ENCODE results near the gene ZNF14.
"Not testable (repeated sequence)": the region's sequence is repeated elsewhere in the genome, so short reads cannot be mapped to it uniquely, and the experiment has no call there.

The ZNF14 gene

GRCh38 chr19:19710506-19710905 lies 22.4 kb downstream of the ZNF14 start:
- DNase-seq = no peak
- intact Hi-C loops (cut with DNase I) = no loop called here

DNA sequence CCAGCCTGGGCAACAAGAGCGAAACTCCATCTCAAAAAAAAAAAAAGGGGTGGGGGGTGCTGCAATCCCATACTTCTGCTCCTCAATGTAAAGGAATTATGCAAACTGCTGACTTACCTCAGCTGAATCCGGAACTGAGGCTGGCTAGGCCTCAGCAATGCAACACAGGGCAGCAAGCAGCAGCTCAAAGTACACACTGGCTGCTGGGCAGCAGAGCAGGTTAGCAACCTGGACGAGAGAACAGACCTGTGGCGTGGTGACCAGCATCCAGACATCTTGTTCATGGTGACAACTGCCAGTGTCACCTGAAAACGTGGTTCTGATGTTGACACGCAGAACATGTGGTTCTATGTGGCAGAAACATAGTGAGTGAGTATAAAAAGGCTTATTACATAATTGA lies 28.1 kb downstream of the ZNF14 start:
- intact Hi-C loops (cut with DNase I) = no loop called here
- no peak for DNase-seq

DNA sequence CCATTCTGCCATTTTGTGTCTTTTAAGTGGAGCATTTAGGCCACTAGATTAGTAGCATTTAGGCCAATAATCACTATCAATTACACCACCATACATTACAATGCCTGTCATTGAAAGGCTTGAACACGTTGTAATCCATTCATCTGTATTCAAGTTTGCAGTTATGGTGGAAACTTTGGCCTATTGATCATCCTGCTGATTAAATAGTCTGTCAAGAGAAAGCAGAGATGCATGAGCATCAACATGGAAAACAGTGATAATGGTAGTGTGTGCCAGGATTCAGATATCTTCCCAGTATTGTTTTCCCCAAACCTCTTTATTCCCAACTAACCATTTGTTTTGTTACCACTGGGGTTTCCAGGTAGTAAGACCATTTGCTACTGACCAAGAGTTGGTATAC lies 32.4 kb downstream of the ZNF14 start:
- DNase-seq; intact Hi-C loops (cut with DNase I): not testable (repeated sequence)

GRCh38 chr19:19697589-19697988 lies 35.3 kb downstream of the ZNF14 start:
- intact Hi-C loops (cut with DNase I) = no loop called here
- DNase-seq = no peak

- intact Hi-C loops (cut with DNase I) = no loop called here
- no peak for DNase-seq
Measured at GRCh38 chr19:19696386-19696785, 36.5 kb downstream of the ZNF14 start.

GRCh38 chr19:19691683-19692082 lies 41.2 kb downstream of the ZNF14 start:
- no peak for DNase-seq
- intact Hi-C loops (cut with DNase I) = no loop called here

- DNase-seq; intact Hi-C loops (cut with DNase I): not testable (repeated sequence)
Measured at GRCh38 chr19:19689023-19689422, 43.9 kb downstream of the ZNF14 start.

GRCh38 chr19:19687090-19687489 lies 45.8 kb downstream of the ZNF14 start:
- intact Hi-C loops (cut with DNase I) = no loop called here
- no peak for DNase-seq

GRCh38 chr19:19686580-19686979 lies 46.3 kb downstream of the ZNF14 start:
- intact Hi-C loops (cut with DNase I) = no loop called here
- no peak for DNase-seq

GRCh38 chr19:19686119-19686518 lies 46.8 kb downstream of the ZNF14 start:
- DNase-seq; intact Hi-C loops (cut with DNase I): not testable (repeated sequence)

GRCh38 chr19:19679176-19680073 lies 53.5 kb downstream of the ZNF14 start:
- intact Hi-C loops (cut with DNase I) = no loop called here
- DNase-seq = peak in 1 of 42 donors; percentile 3

DNA sequence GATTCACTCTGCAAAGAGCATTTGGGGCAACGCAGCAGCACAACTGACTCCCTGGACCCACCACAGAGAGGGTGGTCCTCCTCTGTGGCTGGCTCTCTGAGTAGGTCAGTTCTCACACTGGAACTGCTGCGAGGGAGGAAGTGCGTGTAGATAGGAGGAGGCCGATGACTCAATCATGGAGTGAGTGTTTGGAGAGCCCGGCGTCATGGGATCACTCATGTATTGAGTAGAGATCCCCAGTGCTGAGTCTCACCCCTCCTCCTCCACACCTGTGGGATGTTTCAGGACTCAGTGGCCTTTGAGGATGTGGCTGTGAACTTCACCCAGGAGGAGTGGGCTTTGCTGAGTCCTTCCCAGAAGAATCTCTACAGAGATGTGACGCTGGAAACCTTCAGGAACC lies 55.3 kb downstream of the ZNF14 start:
- intact Hi-C loops (cut with DNase I) = no loop called here
- DNase-seq = peak in 3 of 42 donors; percentile 28 to 52 (median 31)

DNA sequence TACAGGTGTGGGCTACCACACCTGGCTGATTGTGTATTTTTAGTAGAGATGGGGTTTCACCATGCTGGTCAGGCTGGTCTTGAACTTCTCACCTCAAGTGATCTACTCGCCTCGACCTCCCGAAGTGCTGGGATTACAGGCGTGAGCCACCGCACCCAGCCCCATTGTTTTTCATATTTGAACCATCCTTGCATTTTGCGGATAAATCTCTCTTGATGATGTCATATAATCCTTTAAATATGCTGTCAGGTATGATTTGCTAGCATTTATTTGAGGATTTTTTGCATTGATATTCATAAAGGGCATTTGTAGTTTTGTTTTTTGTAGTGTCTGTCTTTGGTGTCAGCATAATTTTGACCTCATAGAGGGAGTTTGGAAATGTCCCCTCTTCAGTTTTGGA lies 58.6 kb downstream of the ZNF14 start:
- DNase-seq = no peak
- intact Hi-C loops (cut with DNase I) = no loop called here

GRCh38 chr19:19672816-19673215 lies 60.1 kb downstream of the ZNF14 start:
- DNase-seq = no peak
- intact Hi-C loops (cut with DNase I) = no loop called here

DNA sequence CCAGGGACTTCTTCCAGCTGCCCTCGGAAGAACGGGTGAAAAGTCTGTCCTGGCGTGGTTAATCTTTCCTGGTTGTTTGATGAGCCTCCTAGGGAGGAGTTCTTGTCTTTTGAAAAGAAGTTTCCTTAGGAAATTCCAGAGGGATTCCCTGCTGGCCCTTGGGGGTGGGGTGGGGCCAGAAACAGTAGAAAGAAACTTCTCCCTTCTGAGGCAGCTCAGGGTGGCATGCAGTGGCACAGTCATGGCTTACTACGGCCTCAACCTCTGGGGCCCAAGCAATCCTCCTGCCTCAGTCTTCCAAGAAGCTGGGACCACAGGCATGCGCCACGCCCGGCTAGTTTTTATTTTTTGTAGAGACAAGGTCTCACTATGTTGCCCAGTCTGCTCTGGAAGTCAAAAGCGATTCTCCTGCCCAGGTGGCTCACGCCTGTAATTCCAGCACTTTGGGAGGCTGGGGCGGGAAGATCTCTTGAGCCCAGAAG lies 62.8 kb downstream of the ZNF14 start:
- intact Hi-C loops (cut with DNase I) = no loop called here
- peak in 1 of 42 donors; percentile 31 for DNase-seq

DNA sequence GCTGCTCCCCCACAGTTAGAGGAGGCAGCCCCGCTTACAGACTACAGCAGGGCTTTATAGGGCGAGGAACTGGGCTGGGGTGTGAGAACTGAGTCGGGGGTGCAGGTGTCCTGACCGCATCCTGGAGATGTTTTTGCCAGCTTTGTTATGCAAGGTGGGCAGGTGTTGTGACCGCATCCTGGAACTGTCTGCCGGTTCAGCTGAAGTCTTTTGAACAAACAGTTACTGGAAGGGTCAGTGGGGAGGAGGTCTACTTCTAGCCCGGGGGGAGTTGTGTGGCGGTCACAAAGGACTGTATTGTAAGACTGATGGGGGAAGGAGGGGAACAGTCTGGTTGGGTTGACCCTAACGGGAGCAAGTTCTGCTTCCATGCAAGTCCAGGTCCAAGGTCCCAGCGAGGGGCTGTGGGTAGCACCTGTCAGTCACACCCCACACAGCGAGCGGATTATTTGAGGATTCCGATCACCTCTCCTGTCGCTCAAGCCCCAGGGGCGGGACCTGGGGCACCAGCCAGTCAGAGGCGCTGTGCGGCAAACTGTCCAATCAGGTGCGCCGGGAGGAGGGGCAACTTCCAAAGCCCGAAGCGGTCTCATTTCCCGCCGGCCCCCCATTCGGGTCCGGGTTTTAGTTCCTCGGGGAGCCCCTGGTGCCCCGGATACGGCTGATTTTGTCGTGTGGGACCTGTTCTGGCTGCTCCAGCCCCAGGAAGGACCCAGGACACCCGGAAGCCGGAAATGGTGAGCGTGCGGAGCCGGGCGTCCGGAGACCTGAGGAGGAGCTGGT lies 64.5 kb downstream of the ZNF14 start, which contains the start of gene ZNF101:
ZNF101 (plus strand) TSS at position 610 of the 783 bp plus-strand sequence; CDS start at position 735, 125 bp downstream.
- DNase-seq = peak; percentile 91 to 98 (median 96)
- intact Hi-C loops (cut with DNase I) = no loop called here

DNA sequence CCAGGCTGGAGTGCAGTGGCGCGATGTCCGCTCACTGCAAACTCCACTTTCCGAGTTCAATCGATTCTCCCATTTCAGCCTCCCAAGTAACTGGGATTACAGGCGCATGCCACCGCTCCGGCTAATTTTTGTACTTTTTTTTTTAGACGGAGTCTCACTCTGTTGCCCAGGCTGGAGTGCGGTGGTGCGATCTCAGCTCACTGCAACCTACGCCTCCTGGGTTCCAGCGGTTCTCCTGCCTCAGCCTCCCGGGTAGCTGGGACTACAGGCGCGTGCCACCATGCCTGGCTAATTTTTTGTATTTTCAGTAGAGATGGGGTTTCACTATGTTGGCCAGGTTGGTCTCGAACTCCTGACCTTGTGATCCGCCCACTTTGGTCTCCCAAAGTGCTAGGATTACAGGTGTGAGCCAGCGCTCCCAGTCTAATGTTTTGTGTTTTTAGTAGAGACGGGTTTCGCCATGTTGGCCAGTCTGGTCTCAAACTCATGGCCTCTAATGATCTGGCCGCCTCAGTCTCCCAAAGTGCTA lies 67.4 kb downstream of the ZNF14 start:
- intact Hi-C loops (cut with DNase I) = not testable (repeated sequence)
- DNase-seq = peak in 5 of 42 donors; percentile 9 to 34 (median 11)

DNA sequence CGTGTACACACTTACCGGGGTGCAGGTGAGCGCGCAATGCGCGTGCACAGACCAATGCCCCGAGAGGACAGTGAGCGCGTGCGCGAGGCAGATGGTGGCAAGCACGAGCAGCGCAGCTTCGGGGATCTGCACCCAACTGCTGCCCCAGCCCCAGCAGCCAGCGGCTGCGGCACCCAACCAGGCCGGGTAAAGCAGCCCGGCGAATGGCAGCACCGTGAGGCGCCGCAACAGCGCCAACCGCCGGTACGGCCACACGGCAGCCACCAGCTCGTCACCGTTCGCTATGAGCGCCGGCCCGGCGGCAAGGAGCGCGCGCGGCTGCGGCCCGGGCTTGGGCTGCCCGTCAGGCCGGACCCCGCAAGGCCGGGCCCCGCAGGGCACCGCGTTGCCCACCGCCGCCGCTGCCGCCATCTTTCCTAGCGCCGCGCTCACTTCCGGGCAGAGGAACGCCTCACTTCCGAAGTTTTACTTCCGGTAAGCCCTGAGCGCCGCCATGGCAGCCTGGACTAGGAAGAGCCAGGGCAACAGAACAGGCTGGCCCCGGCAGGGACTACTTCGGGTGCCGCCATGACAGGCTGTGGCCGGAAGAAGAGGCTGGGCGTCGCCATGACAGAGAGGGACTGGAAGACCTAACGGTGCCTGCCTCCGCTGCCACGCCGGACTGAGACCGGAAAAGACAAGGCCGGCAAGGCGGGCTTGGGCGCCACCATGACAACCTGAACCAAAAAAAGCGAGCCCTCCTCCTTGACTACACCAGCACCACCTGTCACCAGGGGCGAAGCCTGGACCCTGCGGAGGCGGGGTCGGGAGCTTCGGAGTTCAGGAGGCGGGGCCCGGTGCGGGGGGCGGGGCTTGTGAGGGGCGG lies 69.4 kb downstream of the ZNF14 start, which contains the start of gene ATP13A1:
ATP13A1 (minus strand) TSS at position 421 of the 865 bp plus-strand sequence; CDS start at position 411, 10 bp downstream.
- intact Hi-C loops (cut with DNase I) = no loop called here
- DNase-seq = peak; percentile 95 to 99 (median 97)

DNA sequence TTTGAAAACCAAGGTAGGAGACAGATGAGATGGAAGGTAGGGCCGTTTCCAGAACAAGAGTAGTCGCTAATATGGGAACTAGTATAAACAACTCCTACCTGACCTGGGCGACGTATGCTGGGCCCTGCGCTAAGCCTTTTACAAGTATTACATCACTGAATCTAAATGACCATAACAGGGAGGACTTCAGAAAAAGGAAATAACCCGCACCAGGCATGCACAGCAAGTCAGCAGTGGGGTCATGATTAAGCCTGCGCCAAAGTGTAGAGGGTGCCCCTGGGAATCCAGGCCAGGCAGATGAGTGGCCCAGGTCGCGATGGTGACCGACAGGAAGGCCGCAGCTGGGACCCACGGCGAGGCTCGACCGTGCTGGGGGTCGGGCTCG lies 70.0 kb downstream of the ZNF14 start:
- DNase-seq = no peak
- intact Hi-C loops (cut with DNase I) = no loop called here

All from head of caudate nucleus (tissue), 42 donors.